ENCODE measurements around the gene KCTD16. TPM values are rescaled to one million over a fixed set of nuclear protein-coding genes. Genes with fewer than 3 reads are reported as not detected.

Gene KCTD16
- total RNA-seq, 1 experiment from 2014 or later = 0.29 TPM

DNA sequence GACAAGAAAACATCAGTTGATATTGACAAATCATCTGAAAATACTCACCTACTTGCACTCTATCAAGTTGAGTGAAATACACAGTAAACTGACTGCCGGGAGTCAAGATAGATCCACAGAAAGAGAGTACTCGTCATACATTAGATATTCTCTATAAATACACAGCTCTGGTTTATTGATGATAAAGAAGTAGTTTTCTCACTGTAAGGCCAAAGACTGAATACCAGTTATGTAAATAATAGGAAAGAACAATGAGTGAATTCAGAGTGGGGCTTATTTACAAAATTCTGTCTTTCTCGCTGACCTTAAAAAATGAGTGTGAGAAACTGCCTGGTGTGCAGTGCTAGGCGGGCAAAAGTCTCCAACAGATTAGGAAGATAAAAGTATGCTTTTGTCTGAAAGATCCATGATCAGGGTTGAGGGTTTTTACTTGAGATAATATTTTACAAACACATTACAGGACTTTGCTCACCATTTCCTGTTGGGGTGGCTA lies 341.0 kb downstream of the KCTD16 start:
- Mint-ChIP-seq H3K36me3 (ENCODE audit: insufficient read depth, unreplicated experiment) (no peaks in the 10 kb centered on the region), H3K4me1 (ENCODE audit: low read depth, unreplicated experiment) (no peaks in the 10 kb centered on the region), H3K9me3 (ENCODE audit: unreplicated experiment) (no peaks in the 10 kb centered on the region), H3K27me3 (ENCODE audit: insufficient read depth, unreplicated experiment) (peaks cover 4% of the 10 kb centered on the region), H3K4me3 (ENCODE audit: unreplicated experiment) (no peak overlapping the region), H3K27ac (ENCODE audit: unreplicated experiment) (no peak overlapping the region)
- H3K27me3 ChIP-seq (replicated peaks; ENCODE audit: control insufficient read depth, insufficient read depth, low read length) = no peaks in the 10 kb centered on the region
- DNase-seq = no peak
- no peaks in the 10 kb centered on the region for H3K9me3 ChIP-seq
- ChIA-PET CTCF (no interaction called here), POLR2A (no interaction called here)
- TF ChIP-seq, protein P1, sequence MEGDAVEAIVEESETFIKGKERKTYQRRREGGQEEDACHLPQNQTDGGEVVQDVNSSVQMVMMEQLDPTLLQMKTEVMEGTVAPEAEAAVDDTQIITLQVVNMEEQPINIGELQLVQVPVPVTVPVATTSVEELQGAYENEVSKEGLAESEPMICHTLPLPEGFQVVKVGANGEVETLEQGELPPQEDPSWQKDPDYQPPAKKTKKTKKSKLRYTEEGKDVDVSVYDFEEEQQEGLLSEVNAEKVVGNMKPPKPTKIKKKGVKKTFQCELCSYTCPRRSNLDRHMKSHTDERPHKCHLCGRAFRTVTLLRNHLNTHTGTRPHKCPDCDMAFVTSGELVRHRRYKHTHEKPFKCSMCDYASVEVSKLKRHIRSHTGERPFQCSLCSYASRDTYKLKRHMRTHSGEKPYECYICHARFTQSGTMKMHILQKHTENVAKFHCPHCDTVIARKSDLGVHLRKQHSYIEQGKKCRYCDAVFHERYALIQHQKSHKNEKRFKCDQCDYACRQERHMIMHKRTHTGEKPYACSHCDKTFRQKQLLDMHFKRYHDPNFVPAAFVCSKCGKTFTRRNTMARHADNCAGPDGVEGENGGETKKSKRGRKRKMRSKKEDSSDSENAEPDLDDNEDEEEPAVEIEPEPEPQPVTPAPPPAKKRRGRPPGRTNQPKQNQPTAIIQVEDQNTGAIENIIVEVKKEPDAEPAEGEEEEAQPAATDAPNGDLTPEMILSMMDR (IDR thresholded peaks at IDR 0.05; ENCODE audit: insufficient read depth in 1 of 2, low read depth in 1 of 2, low read length in 1 of 2, severe bottlenecking in 1 of 2, unreplicated experiment in 1 of 2) = no peak
- H3K4me3 ChIP-seq (ENCODE audit: low read depth, low read length) = no peak overlapping the region
- BruUV-seq (replicated peaks) = no TSS peak
- no peaks in the 10 kb centered on the region for H3K4me1 ChIP-seq
- no peaks in the 10 kb centered on the region for H3K36me3 ChIP-seq (ENCODE audit: control insufficient read depth, insufficient read depth, low read length)
- intact Hi-C loops (cut with micrococcal nuclease; ENCODE audit: unreplicated experiment) = no loop called here

DNA sequence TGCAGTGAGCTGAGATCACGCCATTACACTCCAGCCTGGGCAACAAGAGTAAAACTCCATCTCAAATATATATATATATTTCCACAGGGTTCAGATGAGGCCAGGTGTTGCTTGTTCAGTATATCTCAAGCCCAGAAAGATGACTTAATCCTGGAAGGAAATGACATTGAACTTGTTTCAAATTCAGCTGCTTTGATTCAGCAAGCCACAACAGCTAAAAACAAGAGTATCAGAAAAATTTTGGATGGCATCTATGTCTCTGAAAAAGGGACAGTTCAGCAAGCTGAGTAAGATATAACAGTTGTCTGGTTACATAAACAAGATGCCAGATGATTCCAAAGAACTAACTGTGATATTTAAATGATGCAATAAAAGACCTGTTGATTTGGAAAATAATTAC lies 352.0 kb downstream of the KCTD16 start:
- Histone ChIP-seq H3K4me3 (ENCODE audit: low read depth, low read length) (no peak overlapping the region), H3K27me3 (replicated peaks; ENCODE audit: control insufficient read depth, insufficient read depth, low read length) (no peaks in the 10 kb centered on the region; the same call in 1 of the 2 replicates), H3K4me1 (no peaks in the 10 kb centered on the region), H3K36me3 (ENCODE audit: control insufficient read depth, insufficient read depth, low read length) (no peaks in the 10 kb centered on the region), H3K9me3 (no peaks in the 10 kb centered on the region)
- H3K9me3 Mint-ChIP-seq (ENCODE audit: unreplicated experiment) = no peaks in the 10 kb centered on the region
- ChIA-PET CTCF (no interaction called here), POLR2A (no interaction called here)
- BruUV-seq (replicated peaks) = no TSS peak
- no peaks in the 10 kb centered on the region for H3K4me1 Mint-ChIP-seq (ENCODE audit: low read depth, unreplicated experiment)
- DNase-seq = no peak
- H3K4me3 Mint-ChIP-seq (ENCODE audit: unreplicated experiment) = no peak overlapping the region
- H3K36me3 Mint-ChIP-seq (ENCODE audit: insufficient read depth, unreplicated experiment) = no peaks in the 10 kb centered on the region
- no peak overlapping the region for H3K27ac Mint-ChIP-seq (ENCODE audit: unreplicated experiment)
- TF ChIP-seq, protein P1 (IDR thresholded peaks at IDR 0.05; ENCODE audit: insufficient read depth in 1 of 2, low read depth in 1 of 2, low read length in 1 of 2, severe bottlenecking in 1 of 2, unreplicated experiment in 1 of 2) = no peak
- H3K27me3 Mint-ChIP-seq (ENCODE audit: insufficient read depth, unreplicated experiment) = peaks cover under 1% of the 10 kb centered on the region
- intact Hi-C loops (cut with micrococcal nuclease; ENCODE audit: unreplicated experiment) = no loop called here

DNA sequence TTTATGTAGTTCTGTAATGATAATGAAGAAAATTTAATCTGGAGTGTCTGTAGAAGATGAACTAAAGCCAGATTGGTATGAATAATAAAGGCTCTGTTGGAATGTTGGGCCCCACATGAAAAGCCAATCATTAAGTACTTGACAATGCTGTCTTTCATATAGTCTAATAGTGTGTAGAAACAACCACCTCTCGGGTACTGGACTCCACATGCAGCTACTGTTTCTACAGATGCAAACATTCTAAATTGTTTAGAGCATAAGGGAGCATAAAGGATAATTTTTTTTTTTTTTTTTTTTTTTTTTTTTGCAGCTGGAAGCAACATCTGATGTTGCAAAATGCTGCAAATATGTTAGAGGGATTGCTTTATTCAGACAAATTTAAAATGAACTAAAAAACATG lies 354.3 kb downstream of the KCTD16 start:
- BruUV-seq (replicated peaks) = no TSS peak
- POLR2A ChIA-PET = no interaction called here
- intact Hi-C loops (cut with micrococcal nuclease; ENCODE audit: unreplicated experiment) = no loop called here

More for the DNA sequence above, 354.3 kb downstream of the KCTD16 start:
- H3K4me3 Mint-ChIP-seq (ENCODE audit: unreplicated experiment) = no peak overlapping the region
- H3K4me1 Mint-ChIP-seq (ENCODE audit: low read depth, unreplicated experiment) = no peaks in the 10 kb centered on the region
- Histone ChIP-seq H3K27me3 (replicated peaks; ENCODE audit: control insufficient read depth, insufficient read depth, low read length) (no peaks in the 10 kb centered on the region), H3K4me1 (no peaks in the 10 kb centered on the region), H3K4me3 (ENCODE audit: low read depth, low read length) (no peak overlapping the region), H3K36me3 (ENCODE audit: control insufficient read depth, insufficient read depth, low read length) (no peaks in the 10 kb centered on the region), H3K9me3 (no peaks in the 10 kb centered on the region)
- H3K27me3 Mint-ChIP-seq (ENCODE audit: insufficient read depth, unreplicated experiment) = peaks cover 4% of the 10 kb centered on the region
- CTCF ChIA-PET = interaction anchor here (0.5 kb wide), 1 partner anchor 353 kb away, joined by 3 read pairs; no protein-coding TSS in a partner anchor
- DNase-seq = no peak
- H3K9me3 Mint-ChIP-seq (ENCODE audit: unreplicated experiment) = no peaks in the 10 kb centered on the region
- TF ChIP-seq, protein P1 (IDR thresholded peaks at IDR 0.05; ENCODE audit: insufficient read depth in 1 of 2, low read depth in 1 of 2, low read length in 1 of 2, severe bottlenecking in 1 of 2, unreplicated experiment in 1 of 2) = no peak
- no peaks in the 10 kb centered on the region for H3K36me3 Mint-ChIP-seq (ENCODE audit: insufficient read depth, unreplicated experiment)
- no peak overlapping the region for H3K27ac Mint-ChIP-seq (ENCODE audit: unreplicated experiment)
